ENCODE measurements around the gene MORN3.

DNA sequence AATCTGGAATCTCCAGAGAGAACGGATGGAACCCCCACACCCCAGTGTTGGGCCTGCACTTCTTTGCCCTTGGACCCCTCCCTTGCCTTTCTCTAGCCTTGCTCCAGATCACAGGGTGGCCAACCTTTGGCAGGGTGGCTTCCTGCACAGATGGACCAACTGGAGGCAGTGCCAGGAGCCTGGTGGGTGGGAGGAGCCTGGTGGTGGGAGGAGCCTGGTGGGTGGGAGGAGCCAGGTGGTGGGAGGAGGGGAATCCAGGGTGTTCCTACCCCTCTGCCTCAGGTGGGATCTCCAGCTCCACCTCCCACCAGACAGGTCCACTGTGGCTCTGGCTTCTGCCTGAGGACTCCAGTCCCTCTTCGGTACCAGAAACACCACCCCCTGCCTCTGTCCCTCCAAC, 58.1 kb downstream of the MORN3 start:
- TF ChIP-seq, protein P1, sequence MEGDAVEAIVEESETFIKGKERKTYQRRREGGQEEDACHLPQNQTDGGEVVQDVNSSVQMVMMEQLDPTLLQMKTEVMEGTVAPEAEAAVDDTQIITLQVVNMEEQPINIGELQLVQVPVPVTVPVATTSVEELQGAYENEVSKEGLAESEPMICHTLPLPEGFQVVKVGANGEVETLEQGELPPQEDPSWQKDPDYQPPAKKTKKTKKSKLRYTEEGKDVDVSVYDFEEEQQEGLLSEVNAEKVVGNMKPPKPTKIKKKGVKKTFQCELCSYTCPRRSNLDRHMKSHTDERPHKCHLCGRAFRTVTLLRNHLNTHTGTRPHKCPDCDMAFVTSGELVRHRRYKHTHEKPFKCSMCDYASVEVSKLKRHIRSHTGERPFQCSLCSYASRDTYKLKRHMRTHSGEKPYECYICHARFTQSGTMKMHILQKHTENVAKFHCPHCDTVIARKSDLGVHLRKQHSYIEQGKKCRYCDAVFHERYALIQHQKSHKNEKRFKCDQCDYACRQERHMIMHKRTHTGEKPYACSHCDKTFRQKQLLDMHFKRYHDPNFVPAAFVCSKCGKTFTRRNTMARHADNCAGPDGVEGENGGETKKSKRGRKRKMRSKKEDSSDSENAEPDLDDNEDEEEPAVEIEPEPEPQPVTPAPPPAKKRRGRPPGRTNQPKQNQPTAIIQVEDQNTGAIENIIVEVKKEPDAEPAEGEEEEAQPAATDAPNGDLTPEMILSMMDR (IDR thresholded peaks at IDR 0.05): no peak
- TF ChIP-seq POLR2A (IDR thresholded peaks at IDR 0.05): no peak
